HG02970 (cell line): Measurements from ENCODE around the gene MLLT3.

ENCODE experiments used
- ATAC-seq: cut with Tn5 transposase; IDR thresholded peaks from one replicate; pipeline ENCODE4 v1.9.1; 2021; ENCODE audit warnings: mild to moderate bottlenecking, moderate library complexity, moderate number of reproducible peaks; ENCODE audit not compliant: unreplicated experiment, low FRiP score

MLLT3 gene

DNA sequence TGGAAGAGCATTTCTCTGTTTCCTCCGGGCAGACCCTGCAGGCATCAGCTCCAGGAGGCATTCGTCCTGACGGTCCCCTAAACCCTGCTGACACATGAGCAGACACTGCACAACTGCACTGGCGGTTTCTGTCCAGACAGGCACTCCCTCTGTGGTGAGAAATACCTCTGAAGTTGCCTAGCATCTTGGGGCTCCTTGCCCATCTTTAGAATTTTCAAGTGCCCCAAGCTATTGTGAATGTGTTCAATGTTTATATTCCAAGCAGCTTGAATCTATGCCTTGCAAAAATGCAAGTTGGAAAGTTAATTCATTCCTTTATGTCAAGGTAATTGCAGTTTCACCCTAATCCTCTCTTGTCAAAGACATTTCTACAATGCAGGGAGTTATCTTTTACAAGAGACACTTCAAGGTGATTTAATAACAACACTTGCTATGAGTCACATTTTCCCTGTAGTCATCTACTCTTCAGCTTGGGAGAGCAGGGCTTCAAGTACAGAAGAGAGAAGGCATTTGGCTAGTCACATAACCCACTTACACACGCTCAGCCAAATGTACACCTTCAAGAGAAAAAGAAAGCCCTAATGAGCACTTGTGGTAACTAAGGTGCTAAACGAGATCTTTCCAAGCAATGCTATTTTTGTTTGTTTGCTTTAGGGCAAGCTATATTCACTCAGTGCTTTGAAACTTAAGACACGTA, 302.5 kb downstream of the MLLT3 start:
- no peak for ATAC-seq

DNA sequence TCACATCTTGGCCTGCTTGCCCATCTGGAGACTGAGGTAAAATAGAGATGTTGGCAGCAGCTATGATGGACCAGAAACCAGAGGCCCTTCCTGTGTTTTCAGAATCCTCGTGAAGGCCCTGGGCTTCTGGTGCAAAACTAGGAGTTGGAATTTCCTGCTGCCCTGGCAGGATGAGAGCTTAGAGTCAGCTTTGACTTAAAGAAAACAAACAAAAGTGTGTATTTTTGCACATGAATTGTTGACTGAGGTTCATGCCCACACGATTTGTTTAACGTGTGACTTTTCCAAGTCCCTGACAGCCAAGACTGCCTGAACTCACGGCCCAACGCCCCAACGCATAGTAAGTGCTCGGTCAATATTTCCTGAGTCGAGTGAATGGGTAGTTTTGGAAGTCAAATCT, 303.1 kb downstream of the MLLT3 start:
- no peak for ATAC-seq

DNA sequence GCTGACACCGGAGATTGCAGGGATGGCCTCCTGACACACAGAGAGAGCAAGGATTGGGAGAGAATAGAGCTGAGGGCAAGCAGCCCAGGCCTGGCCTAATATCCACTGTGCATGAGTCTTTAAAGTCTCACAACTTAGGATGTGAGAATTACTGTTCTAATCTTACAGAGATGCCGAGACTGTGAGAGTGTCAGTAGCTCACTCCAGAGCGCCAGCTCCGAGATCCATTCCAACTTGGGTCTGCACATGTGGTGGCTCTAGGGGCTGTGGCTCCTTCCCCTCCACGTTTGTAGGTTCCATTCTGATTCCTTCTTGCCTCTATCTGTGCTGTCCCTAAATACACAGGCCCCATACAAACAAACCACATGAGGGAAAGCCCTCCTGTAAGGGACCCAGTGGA, 304.6 kb downstream of the MLLT3 start:
- no peak for ATAC-seq

DNA sequence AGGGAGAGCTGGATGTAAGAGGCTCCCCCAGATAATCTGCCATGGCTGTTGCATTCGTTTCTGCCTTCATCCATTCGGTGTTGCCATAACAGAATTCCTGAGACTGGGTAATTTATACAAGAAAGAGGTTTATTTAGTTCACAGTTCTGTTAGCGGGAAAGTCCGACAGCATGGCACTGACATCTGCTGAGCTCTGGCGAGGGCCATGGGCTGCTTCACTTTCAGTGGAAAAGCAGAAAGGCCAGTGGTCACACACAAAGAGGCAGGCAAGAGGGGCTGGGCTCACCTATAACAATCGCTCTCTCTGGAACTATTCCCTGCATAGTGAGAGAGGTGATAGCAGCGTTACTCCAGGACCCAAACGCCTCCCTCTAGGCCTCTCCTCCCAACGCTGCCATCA, 305.9 kb downstream of the MLLT3 start:
- no peak for ATAC-seq

DNA sequence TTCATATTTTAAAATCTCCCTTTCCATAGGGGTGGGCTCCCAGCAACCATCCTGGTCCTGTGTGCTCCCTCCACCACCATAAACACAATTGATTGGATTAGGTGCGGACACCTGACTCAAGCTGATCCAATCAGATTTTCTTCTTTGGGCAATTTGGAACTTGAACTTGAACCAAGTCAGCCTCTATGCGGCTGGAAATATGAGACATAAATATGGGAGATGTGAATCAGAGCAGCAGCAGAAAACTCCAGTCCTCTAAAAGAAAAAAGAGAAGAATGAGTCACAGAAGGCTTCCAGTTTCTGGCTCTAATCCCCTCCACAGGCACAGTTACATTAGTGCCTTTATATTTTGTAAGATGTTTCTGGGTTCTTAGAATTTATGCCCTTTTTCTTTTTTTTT, 306.6 kb downstream of the MLLT3 start:
- ATAC-seq, result no peak

DNA sequence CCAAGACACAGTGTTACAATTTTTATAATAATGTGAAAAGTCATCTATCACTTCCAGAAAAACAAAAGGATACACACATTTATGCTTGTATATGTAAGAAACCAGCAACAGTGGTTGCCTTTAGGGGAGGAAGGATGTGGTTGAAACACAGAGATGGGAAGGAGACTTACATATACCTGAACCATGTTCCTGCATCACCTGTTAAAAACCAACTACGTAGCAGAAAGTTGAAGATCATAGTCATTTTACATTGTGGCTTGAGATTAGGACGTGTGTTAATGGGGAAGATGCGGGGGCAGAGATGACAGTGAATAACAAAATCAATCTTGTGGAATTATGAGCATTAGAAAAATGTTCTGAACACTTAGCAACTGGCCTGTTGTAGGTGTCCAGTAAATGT, 307.3 kb downstream of the MLLT3 start:
- no peak for ATAC-seq

DNA sequence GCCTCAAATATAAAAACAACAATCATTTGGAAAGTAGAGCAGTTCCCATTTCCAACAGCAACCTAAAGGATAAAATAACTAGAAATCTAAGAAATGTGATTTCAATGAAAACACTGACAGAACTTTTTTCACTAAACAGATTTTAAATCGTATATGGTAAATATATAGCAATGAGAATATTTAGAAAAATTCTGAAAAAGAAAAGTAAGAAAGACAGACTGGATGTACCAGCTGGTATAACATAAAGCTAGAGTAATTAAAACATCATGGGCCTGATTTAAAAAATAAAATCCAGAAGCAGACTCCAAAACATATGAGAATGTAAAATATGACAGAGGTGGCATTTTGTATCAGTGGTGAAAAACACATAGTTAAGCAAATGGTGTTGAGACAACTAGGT, 308.9 kb downstream of the MLLT3 start:
- ATAC-seq, result no peak

DNA sequence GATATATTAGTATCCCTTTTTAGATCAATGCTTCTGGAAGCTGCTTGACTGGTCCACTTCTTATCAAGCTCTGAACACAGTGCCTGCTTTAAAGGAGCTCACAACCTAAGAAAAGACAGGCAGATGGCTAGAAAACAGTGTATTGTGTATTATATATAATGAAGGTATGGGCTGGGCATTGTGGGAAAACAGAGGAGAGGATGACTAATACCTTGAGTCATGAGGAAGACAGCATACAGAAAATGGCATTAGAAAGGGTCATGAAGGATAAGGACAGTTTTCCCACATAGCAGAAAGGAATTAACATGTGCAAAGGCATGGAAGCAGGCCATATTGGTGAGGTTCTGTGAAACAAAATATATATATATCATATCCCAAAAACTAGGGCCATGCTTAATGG, 309.6 kb downstream of the MLLT3 start:
- no peak for ATAC-seq

DNA sequence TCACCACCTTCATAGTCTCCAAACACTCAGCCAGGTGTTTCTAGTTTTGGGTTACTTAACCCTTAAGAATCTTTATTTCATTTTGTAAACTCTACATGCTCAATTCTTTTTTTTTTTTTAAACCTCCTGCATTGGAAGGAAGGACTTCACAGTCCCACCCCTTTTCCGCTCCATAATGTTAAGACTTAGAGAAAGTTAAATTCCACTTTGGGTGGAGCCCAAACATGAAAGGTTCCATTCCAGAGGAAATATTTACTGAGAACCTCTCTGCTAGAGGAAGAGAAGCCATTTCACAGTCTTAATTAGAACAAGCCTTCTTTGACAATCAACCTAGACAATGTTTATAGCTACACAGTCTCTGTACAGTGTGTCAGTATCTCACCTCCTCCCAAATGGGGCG, 312.3 kb downstream of the MLLT3 start:
- ATAC-seq, result no peak

DNA sequence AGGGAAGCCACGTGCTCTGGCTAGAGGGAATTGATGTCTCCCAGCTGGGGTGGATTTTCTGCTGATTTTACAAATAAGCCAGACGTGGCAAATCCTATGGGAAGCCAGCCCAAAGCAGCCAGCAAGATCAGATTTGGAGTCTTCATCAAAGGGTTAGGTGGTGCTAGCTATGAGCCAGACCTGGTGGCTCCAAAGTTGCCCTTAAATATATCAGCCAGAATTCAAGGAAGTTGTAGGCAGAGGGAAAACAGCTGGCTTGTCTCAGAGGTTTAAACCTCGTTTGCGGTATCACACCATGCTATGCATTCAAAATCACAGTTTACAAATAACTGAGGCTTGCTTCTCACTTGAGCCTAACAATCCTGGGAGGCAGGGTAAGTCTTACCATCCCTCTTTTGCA, 313.2 kb downstream of the MLLT3 start:
- no peak for ATAC-seq

DNA sequence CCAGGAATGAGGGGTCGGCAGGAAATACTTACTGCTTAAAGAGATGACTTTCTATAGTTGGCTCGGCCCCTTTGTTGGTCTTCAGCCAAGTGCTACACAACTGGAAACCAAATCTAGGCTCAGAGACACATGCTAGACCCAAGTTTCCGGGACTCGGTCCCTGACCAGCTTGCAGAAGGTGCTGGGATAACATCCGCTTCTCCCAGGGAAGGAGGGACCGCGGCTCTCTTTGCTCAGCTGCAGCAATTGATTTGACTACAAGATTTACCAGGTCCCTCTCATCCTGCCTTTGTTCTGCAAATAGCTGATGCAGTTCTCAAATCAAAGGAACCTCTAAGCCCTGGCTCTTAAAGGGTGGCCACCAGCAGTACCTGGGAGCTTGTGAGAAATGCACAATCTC, 314.7 kb downstream of the MLLT3 start:
- ATAC-seq, result no peak

DNA sequence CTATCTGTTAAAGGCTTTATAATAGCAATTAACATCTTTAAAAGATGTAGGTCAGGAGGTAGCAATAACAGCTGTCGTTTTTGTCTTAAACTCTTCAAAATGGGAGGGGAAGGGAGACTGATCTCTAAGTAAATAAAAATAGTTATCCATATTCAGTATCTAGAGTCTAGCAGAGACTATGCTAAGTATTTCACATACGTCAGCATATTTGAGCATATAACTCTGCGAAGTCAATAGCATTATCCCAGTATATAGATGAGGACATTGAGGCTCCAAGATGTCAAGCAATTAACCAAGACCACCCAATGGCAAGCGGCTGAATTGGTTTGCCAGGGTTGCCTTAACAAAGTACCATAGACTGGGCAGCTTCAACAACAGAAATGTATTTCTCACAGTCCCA, 316.8 kb downstream of the MLLT3 start:
- ATAC-seq, result no peak

DNA sequence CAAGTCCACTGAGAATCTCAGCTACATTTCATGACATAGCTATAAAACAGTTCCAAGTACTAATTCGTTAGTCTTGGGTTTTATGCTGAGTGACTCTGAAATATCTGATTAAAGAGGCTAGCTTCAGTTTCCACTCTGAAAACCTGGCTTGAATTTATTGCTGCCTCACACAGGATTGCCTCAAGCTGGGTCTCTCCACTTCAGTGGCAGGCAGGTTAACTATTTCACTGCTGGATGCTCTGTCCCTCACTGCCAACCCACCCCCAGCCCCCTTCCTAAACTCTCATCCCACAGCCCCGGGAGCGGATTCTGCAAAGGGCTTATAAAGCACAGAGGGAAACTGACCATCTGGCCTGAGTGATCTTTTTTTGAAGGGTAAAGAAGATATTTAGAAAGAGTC, 318.3 kb downstream of the MLLT3 start:
- ATAC-seq, result no peak

DNA sequence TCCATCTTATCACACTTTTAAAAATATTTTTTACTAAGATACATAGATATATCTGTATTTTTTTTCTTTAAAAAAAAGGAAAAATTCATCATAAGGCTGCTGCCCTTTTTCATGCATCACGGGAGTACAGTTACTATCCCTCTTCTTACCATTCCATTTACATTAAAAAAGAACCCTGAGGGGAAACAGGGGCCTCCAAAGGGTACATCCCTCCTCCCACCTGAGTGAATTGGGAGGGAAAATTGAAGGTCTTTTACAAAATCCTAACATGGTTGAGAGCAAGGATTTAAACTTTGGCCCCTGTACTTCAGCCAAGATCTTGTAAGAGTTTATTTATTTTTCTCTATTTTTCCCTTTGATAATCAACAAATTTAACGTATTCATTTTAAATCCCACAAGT, 319.2 kb downstream of the MLLT3 start:
- no peak for ATAC-seq

DNA sequence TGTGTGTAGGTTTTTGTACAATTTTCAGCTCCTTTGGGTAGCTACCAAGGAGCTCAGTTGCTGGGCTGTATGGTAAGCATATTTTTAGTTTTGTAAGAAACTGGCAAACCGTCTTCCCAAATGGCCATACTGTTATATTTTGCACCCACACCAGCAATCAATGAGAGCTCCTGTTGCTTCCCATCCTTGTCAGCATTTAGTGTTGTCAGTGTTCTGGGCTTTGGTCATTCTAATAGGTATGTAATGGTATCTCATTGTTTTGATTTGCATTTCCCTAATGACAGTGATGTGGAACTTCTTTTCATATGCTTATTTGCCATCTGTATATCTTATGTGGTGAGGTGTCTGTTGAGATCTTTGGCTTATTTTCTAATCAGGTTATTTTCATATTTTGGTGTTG, 320.1 kb downstream of the MLLT3 start:
- no peak for ATAC-seq

DNA sequence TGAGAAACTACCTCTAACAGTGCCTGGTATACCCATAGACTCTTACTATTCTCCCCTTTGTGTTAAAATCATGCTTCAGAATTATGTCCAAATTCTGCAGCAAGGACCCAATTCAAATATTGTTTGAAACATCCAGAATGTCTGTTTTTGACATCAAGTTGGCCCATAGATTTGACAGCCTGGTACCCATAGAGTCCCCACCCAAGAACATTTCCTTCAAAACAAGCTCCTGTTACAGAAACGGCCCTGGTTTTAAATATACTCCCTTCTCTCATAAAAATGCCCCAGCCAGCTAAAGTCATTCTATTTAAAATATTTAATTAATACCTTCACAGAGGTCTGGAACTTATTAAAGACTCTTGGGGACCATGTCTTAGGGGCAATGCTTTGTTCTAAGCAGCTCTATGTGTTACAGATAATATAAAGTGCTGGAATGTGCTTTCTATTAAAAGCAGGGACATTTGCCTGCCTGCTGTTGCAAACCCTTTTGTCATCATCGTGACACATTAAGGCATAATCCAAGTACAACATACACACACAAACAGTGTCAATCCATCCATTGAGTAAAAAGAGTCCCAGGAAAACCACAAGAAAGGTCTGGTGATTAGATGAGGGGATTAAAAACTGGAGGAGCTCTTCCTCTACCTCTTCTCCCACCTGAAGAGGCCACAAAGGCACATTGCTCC, 321.7 kb downstream of the MLLT3 start:
- no peak for ATAC-seq

DNA sequence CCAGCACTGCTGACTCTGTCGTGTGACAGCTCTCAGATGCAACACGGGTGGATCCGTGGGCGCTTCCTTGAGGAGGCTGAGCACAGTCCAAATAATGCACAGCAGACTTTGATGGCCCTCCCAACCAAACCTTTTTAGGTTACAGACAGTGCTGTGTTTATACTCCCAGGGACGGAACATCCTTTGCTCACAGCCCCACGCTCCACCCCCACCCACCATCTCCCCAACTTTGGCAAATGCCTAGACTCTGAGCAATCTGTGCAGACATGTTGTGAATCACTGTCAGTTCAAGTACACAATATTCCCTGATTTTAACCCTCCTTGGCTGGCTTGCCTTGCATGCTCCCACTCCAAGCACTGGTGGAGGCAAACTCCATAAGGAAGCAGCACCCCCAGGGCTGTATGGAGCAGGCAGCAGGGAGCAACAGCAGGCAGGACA, 324.6 kb downstream of the MLLT3 start:
- no peak for ATAC-seq

DNA sequence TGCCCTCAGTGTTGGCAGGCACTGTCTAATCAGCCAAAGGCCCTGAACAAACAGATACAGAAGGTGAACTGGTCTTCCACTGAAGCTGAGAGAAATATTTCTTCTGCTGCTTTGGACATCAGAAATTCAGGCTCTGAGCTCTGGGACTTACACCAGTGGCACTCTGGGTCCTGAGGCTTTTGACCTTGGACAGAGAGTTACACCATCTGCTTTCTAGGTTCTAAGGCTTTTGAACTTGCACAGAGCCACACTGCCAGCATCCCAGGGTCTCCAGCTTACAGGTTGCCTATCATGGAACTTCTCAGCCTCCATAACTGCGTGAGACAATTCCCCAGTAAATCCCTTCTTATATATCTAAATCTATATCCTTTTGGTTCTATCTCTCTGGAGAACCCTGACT, 326.7 kb downstream of the MLLT3 start:
- no peak for ATAC-seq

DNA sequence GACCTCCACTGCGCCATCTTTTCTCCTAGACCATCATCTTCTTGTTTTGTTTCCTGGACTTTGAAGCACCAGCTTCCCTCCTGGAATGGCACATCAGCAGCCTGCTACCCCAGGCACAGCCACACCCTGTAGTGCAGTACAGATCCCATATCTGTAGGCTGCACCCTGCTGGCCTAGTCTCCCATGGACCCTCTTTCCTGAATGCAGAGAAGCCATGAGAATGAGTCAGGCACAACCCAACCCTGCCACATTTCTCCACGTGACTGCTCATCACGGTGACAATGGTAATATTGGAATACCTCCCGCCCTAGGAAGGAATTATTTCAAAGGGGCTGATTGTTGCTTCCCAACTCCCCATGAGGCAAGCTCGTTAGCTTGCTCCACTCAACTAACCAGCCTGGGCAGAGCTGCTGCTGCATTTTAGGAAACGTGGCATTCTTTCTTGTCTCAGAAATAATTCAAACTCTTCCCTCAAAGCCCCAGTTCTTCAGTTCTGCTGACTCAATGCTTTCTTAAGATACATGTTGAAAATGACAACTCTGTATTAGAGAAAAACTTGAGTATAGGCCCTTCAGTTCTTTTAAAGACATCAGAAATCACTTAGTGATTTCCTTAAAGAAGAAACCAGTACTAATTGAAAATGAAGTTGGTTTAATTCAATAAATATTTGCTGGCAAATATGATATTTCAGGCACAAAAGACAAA, 328.1 kb downstream of the MLLT3 start:
- ATAC-seq, result no peak

DNA sequence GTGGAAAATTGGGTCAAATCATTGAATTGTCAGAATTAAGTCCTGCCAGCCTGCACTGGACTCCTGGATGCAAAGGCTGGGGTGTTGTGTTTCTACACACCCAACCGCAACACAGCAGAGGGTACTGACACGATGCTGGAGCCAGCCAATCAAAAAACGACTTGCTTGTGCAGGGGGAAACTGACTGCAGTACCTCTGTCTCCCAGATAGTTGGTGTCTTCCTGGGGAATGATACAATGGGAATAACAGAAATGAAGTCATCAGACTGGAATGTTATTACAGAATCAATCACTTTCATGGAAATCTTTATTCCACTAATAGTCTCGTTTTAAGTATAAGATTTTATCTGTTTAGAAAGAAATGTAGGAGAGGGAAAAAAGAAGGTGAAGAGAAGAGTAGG, 330.3 kb downstream of the MLLT3 start:
- no peak for ATAC-seq
